ENCODE data around the gene MARK4.

DNA sequence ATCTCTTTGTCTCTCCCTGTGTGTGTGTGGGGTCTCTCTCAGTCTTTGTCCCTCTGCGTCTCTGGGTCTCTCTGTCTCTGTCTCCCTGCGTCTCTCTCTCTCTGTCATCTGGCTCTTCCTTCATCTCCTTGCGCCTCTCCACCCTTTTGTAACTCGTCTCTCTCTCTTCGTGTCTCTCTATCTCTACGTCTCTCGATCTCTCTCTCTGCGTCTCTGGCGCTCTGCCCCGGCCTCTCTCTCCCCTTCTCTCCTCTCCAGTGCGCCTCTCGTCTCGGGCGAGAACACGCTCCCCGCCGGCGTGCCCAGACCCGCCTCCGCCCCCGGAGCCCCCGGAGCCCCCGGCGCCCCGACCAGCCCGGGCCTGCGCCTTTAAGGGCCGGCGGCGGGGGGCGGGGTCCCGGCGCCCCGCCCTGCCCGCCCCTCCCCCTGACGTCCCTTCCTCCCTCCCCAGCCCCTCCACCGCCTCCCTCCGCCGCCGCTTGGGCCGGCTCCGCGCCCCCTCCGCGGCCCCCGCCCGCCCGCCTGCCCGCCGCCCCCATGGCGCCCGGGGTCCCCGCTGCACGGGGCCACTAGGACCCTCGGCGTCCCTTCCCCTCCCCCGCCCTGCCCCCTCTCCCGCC, at the start of gene MARK4:
- peak; percentile 38; the same call in 1 of the 2 replicates for TF ChIP-seq POLR2AphosphoS5 (IDR thresholded peaks at IDR 0.05; ENCODE audit: low read depth, low read length)
- TF ChIP-seq CEBPB (IDR thresholded peaks at IDR 0.05; ENCODE audit: low read depth) = no peak
- TF ChIP-seq, protein P1, sequence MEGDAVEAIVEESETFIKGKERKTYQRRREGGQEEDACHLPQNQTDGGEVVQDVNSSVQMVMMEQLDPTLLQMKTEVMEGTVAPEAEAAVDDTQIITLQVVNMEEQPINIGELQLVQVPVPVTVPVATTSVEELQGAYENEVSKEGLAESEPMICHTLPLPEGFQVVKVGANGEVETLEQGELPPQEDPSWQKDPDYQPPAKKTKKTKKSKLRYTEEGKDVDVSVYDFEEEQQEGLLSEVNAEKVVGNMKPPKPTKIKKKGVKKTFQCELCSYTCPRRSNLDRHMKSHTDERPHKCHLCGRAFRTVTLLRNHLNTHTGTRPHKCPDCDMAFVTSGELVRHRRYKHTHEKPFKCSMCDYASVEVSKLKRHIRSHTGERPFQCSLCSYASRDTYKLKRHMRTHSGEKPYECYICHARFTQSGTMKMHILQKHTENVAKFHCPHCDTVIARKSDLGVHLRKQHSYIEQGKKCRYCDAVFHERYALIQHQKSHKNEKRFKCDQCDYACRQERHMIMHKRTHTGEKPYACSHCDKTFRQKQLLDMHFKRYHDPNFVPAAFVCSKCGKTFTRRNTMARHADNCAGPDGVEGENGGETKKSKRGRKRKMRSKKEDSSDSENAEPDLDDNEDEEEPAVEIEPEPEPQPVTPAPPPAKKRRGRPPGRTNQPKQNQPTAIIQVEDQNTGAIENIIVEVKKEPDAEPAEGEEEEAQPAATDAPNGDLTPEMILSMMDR (IDR thresholded peaks at IDR 0.05 in 2 of 3, conservative IDR thresholded peaks at IDR 0.05 in 1 of 3; ENCODE audit: borderline replicate concordance in 1 of 3, insufficient read depth in 1 of 3, low read depth in 2 of 3, low read length in 2 of 3) = no peak
- TF ChIP-seq ELF1 (IDR thresholded peaks at IDR 0.05; ENCODE audit: borderline replicate concordance, low read depth) = no peak
- TF ChIP-seq, protein P2, sequence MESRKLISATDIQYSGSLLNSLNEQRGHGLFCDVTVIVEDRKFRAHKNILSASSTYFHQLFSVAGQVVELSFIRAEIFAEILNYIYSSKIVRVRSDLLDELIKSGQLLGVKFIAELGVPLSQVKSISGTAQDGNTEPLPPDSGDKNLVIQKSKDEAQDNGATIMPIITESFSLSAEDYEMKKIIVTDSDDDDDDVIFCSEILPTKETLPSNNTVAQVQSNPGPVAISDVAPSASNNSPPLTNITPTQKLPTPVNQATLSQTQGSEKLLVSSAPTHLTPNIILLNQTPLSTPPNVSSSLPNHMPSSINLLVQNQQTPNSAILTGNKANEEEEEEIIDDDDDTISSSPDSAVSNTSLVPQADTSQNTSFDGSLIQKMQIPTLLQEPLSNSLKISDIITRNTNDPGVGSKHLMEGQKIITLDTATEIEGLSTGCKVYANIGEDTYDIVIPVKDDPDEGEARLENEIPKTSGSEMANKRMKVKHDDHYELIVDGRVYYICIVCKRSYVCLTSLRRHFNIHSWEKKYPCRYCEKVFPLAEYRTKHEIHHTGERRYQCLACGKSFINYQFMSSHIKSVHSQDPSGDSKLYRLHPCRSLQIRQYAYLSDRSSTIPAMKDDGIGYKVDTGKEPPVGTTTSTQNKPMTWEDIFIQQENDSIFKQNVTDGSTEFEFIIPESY (IDR thresholded peaks at IDR 0.05; ENCODE audit: extremely low read depth, insufficient replicate concordance, low read length) = no peak
- TF ChIP-seq ZNF274 (IDR thresholded peaks at IDR 0.05; ENCODE audit: low read depth, low read length) = no peak
- TF ChIP-seq EZH2 (IDR thresholded peaks at IDR 0.05) = no peak
- peak; percentile 52 for TF ChIP-seq POLR2A (IDR thresholded peaks at IDR 0.05; ENCODE audit: borderline replicate concordance, extremely low read depth, insufficient read depth, insufficient read length)
